HG03159 (cell line): ENCODE results near the gene PLAAT3.
"Not testable (repeated sequence)": the region's sequence is repeated elsewhere in the genome, so short reads cannot be mapped to it uniquely, and the experiment has no call there.

Source experiments
- ATAC-seq: cut with Tn5 transposase; IDR thresholded peaks from one replicate; pipeline ENCODE4 v1.9.1; 2021; ENCODE audit warnings: mild to moderate bottlenecking, moderate library complexity; ENCODE audit not compliant: unreplicated experiment

The PLAAT3 gene

DNA sequence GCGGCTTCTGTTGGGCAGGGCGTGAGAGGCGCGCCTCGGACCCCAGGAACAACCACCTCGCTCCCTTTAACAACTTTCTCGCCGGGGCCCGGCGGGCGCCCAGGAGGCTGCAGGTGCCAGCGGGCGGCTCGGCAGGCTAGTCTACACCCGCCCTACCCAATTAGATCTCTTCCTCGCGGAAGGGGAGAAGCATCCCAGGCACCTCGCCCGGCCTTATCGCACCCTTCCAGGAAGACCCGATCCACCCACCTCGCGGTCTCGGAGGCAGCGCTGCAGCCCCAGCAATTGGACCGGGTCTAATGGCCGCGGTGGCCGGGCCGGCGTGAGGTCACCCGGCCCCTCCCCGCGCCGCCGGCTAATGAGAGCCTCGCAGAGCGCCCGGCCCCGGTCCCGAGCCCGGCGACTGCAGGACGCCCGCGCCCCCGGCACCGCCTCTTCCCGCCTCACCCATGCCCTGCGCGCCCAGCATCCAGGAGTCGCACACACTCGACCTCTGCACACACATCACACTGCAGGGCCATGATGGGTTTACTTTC is at the start of gene PLAAT3:
TSS of gene PLAAT3 (minus strand) at position 298 of the 536 bp plus-strand sequence. CDS start 419 bp downstream, outside the sequence.
- ATAC-seq, result no peak

DNA sequence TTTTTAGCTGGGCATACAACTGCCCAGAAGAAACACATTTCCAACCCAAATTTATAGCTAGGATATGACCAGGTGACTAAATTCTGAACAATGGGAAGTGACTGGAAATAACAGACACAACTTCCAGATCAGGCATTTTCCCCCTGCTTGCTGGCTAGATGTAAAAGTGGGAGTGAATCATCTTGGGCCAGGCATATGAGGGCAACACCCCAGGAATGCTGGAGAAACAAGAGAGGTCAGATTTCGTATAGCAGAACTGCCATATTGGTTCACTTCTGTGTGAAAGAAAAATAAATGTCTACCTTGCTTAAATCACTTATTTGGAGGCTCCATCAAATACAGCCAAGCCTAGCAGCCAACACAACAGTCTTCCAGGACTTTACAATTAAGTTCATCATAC is 49.6 kb upstream of the PLAAT3 start:
- ATAC-seq, result no peak

DNA sequence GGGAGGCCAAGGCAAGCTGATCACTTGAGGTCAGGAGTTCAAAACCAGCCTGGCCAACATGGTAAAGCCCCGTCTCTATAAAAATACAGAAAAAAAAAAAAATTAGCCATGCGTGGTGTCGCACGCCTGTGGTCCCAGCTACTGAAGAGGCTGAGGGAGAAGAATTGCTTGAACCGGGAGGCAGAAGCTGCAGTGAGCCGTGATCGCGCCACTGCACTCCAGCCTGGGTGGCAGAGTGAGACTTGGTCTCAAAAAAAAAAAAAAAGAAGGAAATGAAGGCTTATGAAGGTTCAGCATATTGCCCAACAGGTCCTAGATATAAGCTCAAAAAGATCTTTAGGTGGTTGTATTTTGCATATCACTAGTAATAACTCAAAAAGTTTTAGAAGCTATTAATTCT is 46.7 kb upstream of the PLAAT3 start:
- no peak for ATAC-seq

DNA sequence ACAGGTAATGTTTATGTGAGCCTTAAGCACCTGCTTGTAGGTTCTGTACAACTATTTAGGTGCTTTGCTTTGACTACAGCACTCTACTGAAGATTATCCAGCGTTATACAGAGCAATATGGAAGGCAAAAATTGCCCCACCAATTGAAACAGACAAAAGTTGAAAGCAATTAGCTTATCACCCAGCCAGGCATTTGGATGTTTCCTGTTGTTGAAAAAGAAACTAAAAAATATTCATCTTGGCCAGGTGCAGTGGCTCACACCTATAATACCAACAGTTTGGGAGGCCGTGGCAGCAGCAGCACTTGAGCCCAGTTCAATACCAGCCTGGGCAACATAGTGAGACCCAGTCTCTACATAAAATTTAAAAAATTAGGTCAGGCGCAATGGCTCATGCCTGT is 38.4 kb upstream of the PLAAT3 start:
- ATAC-seq, result no peak

DNA sequence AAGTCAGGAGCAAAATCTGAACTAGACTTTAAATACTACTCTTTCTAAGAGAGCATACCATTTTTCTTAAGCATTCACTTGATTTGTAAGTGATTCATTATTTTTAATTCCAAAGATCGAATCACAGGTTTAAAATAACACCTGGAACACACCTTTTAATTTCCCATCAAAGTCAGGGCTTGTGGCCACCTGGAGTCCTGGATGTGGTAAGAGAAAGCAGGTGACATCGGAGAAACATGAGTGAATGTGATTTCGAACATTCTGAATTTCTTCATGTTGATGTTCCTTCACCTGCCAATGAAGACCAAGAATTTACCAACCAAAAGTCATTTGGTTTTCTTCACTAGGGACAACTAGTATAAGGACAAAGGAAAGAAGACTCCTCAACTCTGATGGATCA is 29.0 kb upstream of the PLAAT3 start:
- ATAC-seq, result no peak

DNA sequence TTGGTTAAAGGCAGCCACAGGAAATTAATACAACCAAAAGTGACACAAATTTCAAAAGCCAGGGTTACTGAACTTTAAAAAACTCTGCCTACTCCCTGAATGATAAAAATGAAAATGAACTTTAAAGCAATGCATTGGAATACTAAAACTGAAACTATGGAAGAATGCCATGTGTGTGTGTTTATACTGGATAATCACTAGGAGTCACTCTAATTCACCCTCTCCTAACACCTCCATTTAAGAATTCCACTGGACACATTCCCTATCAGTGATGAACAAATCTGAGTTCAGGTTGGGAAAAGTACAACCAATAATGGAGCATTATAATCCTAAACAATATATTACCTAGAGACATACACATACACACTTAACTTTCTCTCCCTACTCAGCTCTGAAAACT is 27.5 kb upstream of the PLAAT3 start:
- ATAC-seq, result no peak

DNA sequence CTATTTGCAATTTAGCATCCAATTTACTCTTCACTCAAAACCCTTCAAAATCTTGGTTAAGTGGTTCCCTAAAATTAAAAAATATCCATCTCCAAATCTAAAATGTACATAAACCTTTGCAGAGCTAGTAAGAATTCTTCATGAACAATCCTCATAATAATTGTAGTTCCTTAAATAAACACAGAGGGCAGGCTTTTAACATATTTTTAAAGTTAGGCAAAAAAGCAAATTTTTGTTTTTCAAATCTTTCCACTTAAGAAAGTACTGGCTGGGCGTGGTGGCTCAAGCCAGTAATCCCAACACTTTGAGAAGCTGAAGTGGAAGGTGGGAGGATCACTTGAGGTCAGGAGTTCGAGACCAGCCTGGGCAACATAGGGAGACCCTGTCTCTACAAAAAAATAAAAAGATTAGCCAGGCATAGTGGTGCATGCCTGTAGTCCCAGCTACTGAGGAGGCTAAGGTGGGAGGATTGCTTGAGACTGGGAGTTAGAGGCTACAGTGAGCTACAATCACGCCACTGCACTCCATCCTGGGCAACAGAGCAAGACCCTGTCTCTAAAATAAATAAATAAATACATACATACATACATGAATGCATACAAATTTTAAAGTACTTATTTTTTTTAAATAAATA is 25.1 kb upstream of the PLAAT3 start:
- ATAC-seq, result no peak

DNA sequence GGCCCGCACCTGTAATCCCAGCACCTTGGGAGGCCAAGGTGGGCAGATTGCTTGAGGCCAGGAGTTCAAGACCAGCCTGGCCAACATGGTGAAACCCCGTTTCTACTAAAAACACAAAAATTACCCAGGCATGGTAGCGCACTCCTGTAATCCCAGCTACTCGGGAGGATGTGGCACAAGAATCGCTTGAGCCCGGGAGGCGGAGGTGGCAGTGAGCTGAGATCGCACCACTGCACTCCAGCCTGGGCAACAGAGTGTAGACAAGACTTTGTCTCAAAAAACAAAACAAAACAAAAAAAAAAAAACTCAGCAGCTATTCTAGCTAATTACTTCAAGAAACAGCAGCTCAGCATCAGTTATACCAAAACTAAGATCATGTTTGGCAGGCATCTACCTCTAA is 24.2 kb upstream of the PLAAT3 start:
- not testable (repeated sequence) for ATAC-seq

DNA sequence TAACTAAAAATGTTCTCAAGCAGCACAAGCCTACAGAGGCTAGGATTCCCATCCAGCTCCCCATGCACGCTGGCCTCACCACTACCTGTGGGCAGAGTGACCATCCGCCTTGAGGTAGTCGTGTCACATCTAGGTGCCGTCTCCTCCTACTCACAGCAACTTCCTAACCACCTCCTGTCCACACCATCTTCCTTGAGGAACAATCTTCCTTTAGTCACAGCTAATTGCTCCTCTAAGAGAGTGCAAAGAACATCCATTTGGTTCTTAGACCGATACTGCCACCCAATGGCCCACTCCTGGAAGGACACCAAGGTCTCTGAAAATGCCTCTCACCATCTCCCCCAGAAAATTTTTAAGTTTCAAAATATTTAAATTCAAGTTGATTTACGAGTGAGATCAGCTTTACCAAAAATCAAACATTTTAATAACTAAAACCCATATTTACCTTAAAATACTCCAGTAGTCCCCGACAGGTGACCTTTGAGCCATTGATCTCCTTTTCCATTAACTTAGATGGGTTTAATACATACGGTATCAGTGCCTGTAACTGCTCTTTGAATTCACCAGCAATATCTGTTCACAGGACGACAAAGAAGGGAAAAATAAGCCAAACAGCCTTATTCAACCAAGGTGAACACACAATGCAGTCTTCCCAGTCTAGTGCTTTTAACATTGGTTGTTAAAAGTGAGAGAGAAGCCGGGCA is 21.7 kb upstream of the PLAAT3 start:
- no peak for ATAC-seq

DNA sequence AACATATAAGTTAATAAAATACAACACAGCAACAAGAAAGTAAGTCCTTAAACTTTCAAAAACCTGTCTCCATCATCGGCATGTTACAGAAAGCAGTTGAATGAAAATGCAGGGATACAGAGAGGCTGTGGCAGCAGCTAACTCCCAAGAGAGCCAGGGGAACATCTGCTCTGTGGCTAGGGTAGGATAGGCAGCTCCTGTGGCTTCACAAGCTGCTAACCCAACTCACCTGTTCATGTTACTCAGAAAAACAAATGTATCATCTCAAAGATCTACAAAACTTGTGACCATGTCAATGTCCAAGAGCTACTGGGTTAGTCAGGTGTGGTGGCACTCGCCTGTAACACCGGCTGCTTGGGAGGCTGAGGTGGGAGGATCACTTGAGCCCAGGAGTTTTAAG is 15.2 kb upstream of the PLAAT3 start:
- no peak for ATAC-seq

DNA sequence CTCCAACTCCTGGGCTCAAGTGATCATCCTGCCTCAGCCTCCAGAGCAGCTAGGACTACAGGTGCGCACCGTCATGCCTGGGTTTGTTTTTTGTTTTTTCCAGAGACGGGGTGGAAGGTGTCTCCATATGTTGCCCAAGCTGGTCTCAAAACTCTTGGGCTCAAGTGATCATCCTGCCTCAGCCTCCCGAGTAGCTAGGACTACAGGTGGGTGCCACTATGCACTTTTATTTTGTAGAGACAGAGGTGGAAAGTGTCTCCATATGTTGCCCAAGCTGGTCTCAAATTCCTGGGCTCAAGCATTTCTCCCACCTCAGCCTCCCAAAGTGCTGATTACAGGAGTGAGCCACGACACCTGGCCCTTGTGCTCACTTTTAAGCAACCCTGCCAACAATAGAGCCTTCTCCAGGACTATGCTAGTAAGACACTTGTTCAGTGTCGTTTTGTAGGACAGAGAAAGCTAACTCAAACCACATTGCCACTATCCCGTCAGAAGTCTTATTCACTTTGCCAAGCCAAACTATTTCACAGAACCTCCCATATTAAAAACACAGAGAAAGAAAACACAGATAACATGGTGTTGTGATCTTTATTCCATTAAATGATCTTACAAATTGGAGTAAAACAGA is 9.4 kb upstream of the PLAAT3 start:
- ATAC-seq, result no peak

DNA sequence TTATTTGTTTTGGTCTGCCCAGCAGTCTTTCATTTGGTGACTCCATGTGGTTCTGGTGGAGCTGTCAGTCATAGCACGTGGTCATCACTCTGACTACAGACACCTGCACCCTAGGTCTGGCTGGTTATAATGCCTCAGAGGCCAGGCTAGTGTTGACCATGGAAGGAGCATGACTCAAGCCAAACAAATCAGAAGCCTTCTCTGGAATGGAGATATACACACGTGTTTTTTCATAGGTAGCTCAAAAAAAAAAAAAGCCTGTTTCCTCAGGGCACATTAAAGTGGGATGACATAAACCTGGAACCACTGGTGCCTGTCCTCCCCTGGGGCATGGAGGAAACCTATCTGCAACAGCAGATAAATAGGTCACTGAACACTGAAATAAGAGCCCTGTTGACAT is 8.1 kb upstream of the PLAAT3 start:
- no peak for ATAC-seq

DNA sequence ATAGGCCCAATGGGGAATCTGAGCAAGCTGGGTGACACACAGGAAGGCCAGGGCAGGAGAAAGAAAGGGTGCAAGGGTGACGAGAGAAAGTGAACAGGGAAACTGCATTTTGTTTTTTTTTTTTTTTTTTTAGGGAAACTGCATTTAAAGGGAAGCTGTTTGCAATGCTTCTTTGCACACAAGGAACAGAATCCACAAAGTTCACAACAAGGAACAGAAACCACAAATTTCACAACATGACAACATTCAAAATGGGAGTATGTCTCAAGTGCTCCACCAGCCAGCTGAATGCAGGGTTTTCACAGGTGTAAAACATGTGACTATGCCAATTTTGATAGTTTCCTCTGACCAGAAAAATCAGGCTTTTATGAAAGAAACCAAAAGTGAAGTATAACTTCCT is 6.8 kb upstream of the PLAAT3 start:
- ATAC-seq, result no peak

DNA sequence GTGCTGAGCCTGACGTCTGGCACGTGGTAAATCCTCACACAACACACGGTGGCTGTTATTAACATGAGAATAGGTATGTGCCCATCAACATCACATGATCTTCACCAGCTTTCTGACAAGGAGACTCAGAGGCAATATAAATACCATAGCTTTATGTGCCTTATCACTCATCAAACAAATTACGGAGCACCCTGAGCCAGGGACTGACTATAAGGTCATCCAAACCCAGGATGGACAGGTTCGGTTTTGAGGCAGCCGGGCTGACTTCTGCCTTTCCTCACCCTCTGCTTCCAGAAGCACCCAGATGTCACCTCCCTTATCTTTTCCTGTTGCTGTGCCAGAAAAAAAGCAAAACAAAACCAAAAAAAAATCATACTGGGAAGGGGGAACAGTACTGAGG is 5.7 kb upstream of the PLAAT3 start:
- ATAC-seq, result no peak

DNA sequence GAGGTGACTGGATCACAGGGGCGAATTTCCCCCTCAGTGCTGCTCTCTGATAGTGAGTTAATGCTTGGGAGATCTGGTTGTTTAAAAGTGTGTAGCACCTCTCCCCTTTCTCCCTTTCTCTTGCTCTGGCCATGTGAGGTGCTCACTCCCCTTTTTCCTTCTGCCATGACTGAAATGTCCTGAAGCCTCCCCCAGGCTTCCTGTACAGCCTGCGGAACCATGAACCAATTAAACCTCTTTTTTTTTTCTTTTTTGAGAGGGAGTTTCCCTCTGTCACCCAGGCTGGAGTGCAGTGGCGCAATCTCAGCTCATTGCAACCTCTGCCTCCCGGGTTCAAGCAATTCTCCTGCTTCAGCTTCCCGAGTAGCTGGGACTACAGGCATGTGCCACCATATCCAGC is 3.5 kb upstream of the PLAAT3 start:
- not testable (repeated sequence) for ATAC-seq

DNA sequence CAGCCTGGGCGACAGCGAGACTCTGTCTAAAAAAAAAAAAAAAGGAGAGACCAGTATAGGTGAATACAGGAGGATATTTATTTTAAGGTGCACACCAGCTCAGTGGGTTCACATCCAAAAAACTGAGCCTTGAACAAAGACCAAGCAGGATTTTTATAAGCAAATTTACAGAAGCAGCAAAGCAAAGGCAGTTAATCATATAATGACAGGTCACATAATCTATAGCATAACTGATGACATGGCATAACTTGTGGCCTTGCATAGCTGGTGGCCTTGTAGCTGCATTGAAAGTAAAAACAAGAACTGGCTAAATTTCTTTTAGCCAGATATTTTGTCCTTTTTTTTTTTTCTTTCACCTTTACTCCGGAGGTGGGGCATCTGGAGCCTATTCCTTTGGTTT is 2.7 kb upstream of the PLAAT3 start:
- ATAC-seq, result no peak

DNA sequence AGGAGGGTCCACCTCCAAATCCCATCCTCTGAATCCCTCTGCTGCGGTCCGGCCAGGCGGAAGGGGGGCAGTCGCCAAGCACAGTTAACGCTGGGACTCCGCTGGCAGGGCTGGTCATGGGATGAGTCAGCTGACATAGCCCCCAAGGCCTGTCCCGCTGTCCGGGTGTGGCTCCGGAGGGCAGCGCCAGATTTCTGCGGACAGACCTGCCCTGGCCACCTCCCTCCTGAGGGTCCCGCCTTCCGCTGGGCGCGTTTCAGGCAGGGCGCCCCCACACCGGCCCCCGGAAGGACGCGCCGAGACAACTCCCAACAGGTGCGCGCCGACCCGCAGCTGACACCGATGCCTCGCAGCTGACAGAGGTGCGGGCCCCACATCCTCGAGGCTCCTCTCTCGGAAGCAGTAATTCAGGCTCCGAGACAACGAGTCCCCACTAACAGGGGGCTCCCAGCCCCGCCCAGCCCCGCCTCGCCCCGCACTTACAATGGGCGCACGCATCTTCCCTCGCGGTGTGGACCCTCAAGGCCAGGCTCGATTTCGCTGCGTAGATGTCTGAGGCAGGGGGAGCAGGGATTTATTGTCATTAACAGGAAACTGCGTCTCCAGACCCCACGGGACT is 607 bp downstream of the PLAAT3 start:
- no peak for ATAC-seq

DNA sequence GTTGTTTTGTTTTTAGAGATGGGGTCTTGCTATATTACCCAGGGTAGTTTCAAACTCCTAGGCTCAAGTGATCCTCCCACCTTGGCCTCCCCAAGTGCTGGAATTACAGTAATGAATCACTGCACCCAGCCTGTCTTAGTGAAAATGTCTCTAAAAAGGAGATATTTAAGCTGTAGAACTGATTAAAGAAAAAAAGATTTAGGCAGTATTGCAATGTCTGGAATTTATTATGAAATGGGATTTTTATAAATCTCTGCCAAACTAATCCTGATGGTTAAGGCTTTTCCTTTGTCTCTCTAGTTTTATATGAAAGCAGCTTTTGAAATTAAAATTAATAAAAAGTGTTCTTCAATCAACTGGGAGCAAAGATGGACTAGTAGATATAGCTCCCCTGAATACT is 2.1 kb downstream of the PLAAT3 start:
- ATAC-seq, result no peak

DNA sequence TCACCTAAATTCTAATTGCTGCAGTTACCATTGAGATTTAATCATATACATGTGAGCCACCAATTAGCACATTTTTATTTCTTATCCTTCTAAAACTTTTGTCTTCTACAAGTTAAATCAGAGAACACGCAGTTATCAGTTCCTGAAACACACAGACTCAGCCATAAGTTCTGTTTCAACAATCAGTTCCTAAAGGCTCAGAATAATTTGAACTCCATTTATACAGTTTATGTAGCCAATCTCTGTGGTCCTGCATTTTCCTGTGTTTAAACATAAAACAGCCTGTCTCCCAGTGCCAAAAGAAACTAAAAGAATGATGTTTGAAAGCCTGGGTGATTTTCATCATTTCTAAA is 2.9 kb downstream of the PLAAT3 start:
- ATAC-seq, result no peak

DNA sequence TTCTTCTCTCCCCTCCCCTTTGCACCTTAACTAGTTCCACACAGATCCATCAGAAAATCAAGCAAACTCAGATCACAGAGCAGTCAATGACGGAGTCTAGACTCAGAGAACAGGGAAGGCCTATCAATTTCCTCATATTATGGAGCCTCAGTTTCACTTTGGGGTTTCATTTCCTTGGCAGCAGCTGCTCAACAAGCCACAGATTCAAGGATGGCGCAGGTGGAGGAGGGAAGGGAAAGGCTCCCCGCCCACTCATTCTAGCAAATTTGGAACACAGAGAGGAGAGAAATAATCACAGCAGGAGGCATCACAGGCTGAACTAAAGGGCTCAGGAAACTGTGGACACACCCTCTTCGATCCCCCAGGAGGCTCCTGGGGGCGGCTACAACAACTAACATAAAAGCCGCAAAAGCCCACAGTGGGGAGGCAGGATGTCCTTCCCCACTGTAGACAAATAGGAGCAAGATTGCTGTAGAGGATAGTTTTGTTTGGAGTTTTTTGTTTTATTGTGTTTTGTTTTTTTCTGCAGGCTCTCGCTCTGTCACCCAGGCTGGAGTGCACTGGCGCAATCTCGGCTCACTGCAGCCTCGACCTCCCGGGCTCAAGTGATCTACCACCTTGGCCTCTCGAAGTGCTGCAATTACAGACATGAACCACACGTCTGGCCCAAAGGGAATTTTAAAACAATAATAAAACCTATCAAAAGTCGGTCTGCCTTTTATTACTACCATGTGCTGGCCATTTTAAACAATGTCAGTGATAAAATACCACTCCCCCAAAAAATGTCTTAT is 3.4 kb downstream of the PLAAT3 start:
- ATAC-seq, result no peak

DNA sequence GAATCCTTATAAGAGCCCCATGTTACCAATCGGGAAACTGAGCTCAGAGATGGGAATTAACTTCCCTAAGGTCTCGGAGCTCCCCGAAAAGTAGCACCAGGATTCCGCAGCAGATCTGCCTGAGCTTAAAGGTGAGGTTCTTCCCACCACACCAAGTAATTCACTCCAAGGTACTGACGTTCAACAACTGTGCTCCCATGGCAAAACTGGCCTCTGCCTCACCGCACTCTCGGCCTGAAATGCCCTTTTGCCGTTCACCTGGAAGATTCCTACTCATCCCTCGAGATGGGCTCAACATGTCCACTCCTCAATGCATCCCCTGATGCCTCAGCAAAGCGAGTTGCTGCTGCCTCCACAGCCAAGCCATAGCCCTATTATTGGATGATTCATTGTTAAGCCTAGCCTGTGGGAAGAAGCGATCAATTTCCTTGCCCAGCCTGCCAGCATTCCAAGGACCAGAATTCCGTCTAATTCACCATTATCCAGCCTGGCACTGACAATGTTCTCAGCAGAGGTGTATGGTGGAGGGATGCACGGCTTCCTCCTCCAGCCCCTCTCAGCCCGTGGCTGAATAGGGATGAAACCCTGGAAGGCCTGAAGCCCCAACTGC is 4.2 kb downstream of the PLAAT3 start:
- no peak for ATAC-seq
